D721Med (cell line): ENCODE data around the gene RPL15.

Source experiments
- DNase-seq: peaks from one replicate; pipeline ENCODE4 v3.0.0; 2011; ENCODE audit warnings: low spot score; ENCODE audit not compliant: insufficient read length
- FAIRE-seq: peaks from 2 replicates; lab custom pipeline; 2011; peaks lifted over from hg19 to GRCh38; lab: Jason Lieb, UNC
- TF ChIP-seq, protein P1 (sequence below): IDR thresholded peaks from 2 replicates; pipeline ENCODE4 v1.5.1; 2012; ENCODE audit warnings: mild to moderate bottlenecking, control low read depth; ENCODE audit not compliant: insufficient read depth; ENCODE audit errors: missing control alignments

The RPL15 gene

DNA sequence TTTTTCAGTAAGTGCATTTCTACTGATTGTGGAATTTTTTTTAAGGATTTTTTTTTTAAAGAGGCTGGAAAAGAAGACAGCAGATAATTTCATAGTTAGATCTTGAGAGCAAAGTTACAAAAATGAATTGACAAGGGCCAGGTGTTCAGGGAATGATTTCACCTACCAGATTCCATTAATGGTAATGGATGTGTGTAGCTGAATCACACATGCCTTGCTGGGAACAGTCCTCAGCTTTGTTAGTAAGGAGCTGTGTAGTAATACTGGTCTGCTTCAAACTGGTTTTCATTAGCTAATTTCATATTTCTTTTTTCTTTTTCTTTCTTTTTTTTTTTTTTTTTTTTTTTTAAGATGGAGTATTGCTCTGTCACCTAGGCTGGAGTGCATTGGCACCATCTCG is 44.1 kb downstream of the RPL15 start:
- FAIRE-seq (no peak), DNase-seq (no peak)
- TF ChIP-seq, protein P1, sequence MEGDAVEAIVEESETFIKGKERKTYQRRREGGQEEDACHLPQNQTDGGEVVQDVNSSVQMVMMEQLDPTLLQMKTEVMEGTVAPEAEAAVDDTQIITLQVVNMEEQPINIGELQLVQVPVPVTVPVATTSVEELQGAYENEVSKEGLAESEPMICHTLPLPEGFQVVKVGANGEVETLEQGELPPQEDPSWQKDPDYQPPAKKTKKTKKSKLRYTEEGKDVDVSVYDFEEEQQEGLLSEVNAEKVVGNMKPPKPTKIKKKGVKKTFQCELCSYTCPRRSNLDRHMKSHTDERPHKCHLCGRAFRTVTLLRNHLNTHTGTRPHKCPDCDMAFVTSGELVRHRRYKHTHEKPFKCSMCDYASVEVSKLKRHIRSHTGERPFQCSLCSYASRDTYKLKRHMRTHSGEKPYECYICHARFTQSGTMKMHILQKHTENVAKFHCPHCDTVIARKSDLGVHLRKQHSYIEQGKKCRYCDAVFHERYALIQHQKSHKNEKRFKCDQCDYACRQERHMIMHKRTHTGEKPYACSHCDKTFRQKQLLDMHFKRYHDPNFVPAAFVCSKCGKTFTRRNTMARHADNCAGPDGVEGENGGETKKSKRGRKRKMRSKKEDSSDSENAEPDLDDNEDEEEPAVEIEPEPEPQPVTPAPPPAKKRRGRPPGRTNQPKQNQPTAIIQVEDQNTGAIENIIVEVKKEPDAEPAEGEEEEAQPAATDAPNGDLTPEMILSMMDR = no peak

DNA sequence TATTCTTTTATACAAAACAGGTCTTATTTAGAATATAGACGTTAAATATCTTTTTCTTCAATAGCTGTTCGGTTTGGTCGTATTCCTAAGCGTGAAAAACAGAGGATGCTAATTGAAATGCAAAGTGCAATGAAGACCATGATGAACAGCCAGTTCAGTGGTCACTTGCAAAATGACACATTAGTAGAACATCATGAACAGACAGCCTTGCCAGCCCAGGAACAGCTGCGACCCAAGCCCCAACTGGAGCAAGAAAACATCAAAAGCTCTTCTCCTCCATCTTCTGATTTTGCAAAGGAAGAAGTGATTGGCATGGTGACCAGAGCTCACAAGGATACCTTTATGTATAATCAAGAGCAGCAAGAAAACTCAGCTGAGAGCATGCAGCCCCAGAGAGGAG is 45.0 kb downstream of the RPL15 start:
- FAIRE-seq (no peak), DNase-seq (no peak)
- TF ChIP-seq, protein P1 = no peak

DNA sequence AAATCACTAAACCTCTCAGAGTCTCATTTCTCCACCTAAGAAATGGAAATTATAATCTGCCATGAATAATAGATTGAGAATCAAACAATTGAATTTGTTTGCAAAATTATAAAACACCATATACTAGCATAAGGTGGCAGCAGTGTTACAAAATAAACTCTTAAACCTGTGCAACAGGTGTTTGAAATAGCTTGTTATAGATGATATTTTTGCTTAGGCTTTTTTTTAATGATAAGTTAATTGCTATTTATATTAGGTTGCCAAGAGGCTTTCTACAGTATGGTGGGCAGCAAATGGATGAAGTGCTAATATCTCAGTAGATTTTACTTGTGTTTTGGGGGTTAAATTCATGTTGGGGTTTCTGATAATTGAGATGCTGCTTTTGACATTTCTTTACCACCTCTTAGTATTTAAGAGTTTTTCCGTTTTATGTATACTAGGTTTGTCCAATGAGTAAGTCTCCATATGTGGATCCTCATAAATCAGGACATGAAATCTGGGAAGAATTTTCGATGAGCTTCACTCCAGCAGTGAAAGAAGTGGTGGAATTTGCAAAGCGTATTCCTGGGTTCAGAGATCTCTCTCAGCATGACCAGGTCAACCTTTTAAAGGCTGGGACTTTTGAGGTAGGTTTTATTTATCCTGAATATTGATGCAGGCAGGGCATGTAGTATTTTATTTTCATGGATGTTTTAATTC is 47.8 kb downstream of the RPL15 start:
- FAIRE-seq = no peak
- TF ChIP-seq, protein P1 = no peak
- DNase-seq = no peak

DNA sequence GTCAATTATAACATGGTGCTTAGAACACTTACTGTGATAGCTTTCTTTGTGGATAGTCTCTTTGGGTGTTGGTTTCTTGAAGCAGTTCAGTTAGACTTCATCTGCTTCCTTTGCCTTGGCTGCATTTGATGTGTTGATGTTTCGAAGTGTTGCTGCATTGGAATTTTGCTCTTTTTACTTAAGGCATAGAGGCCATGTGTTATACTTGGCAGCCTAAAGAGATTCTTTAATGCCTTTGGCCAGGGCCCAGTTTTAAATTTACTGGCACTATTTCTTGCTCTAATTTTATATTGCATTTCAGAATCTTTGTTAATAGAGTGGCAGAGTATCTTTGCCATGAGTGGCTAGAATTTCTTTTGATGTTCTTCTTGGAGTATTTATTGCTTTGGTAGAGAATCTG is 49.4 kb downstream of the RPL15 start:
- DNase-seq (no peak), FAIRE-seq (no peak)
- TF ChIP-seq, protein P1 = no peak

DNA sequence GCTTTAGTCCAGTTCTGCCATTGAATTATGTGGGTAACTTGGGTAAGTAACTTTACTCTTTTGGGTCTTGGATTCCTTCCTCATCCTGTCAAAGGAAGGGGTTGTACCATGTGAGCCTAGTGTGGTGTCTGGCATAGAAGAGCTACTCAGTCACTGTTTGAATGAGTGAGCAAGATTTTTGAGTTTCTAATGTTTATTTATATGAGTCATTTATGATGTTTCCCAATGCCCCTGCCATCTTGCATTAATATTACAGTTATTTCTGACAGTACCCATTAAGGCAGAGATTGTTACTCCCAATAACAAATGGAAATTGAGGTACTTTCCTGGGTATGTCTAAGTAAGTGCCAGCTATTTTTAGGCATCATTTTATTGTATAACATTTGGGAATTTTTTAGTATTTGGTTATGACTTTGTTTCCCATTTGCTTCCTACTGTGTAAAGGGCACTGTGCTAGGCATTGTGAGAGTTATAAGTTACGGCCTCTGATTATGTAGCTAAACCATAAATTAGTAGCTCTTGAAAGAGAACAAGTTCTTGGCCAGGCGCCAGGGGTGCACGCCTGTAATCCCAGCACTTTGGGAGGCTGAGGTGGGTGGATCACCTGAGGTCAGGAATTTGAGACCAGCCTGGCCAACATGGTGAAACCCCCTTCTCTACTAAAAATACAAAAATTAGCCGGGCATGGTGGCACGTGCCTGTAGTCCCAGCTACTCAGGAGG is 51.7 kb downstream of the RPL15 start:
- no peak for FAIRE-seq

DNA sequence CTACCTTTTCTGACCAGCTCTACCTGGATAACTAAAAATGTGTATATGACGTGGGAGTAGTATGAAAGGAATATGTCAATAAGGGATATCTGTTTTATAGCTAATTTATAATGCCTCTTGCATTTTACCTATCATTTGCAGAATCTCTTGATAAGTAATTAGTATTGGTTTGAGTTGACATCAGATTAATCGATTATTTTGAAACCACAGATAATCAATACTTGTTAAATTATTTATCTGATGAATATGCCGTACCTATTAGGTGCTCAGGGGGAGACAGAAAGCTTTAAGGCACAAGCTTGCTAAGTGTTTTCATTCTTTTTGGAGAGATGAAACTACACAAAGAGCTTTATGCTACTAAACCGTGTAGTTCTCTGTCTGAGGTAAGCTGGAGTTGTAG is 52.5 kb downstream of the RPL15 start:
- DNase-seq (no peak), FAIRE-seq (no peak)
- TF ChIP-seq, protein P1 = no peak

More for the DNA sequence above, 51.7 kb downstream of the RPL15 start:
- TF ChIP-seq, protein P1 = no peak
- no peak for DNase-seq
